HG03521 (cell line): ENCODE data around the gene IDI2.
A peak's percentile ranks its signal among the peaks of the same experiment; 100 is the strongest.
"Not testable (repeated sequence)": the region's sequence is repeated elsewhere in the genome, so short reads cannot be mapped to it uniquely, and the experiment has no call there.

Experiments
- ATAC-seq: cut with Tn5 transposase; IDR thresholded peaks from one replicate; pipeline ENCODE4 v1.9.1; 2021; ENCODE audit warnings: mild to moderate bottlenecking, moderate library complexity; ENCODE audit not compliant: unreplicated experiment

IDI2 gene

GRCh38 chr10:1048349-1048731, 22.7 kb upstream of the IDI2 start:
- peak; percentile 2 for ATAC-seq

- ATAC-seq = no peak
Measured at GRCh38 chr10:1047937-1048336, 22.3 kb upstream of the IDI2 start.

GRCh38 chr10:1045415-1045814, 19.8 kb upstream of the IDI2 start:
- no peak for ATAC-seq

GRCh38 chr10:1044964-1045363, 19.3 kb upstream of the IDI2 start:
- no peak for ATAC-seq

GRCh38 chr10:1044146-1044545, 18.5 kb upstream of the IDI2 start:
- no peak for ATAC-seq

- ATAC-seq = no peak
Measured at GRCh38 chr10:1043532-1043995, 17.9 kb upstream of the IDI2 start.

- no peak for ATAC-seq
Measured at GRCh38 chr10:1041514-1041913, 15.9 kb upstream of the IDI2 start.

GRCh38 chr10:1040133-1040532, 14.5 kb upstream of the IDI2 start:
- ATAC-seq = no peak

- ATAC-seq = not testable (repeated sequence)
Measured at GRCh38 chr10:1038769-1039168, 13.1 kb upstream of the IDI2 start.

- no peak for ATAC-seq
Measured at GRCh38 chr10:1037098-1037497, 11.4 kb upstream of the IDI2 start.

GRCh38 chr10:1036341-1036791, 10.7 kb upstream of the IDI2 start:
- ATAC-seq = no peak

- ATAC-seq = no peak
Measured at GRCh38 chr10:1035201-1035600, 9.5 kb upstream of the IDI2 start.

- ATAC-seq = no peak
Measured at GRCh38 chr10:1034758-1035157, 9.1 kb upstream of the IDI2 start.

GRCh38 chr10:1033601-1034000, 7.9 kb upstream of the IDI2 start:
- ATAC-seq = no peak

GRCh38 chr10:1029838-1030237, 4.2 kb upstream of the IDI2 start:
- no peak for ATAC-seq

- ATAC-seq = no peak
Measured at GRCh38 chr10:1026578-1026977, 919 bp upstream of the IDI2 start.

- no peak for ATAC-seq
Measured at GRCh38 chr10:1024103-1024502, 1.6 kb downstream of the IDI2 start.

- no peak for ATAC-seq
Measured at GRCh38 chr10:1022413-1022812, 3.2 kb downstream of the IDI2 start.

GRCh38 chr10:1020958-1021357, 4.7 kb downstream of the IDI2 start:
- no peak for ATAC-seq

- no peak for ATAC-seq
Measured at GRCh38 chr10:1020460-1020859, 5.2 kb downstream of the IDI2 start.

- no peak for ATAC-seq
Measured at GRCh38 chr10:1019362-1019761, 6.3 kb downstream of the IDI2 start.

GRCh38 chr10:1015688-1016087, 10.0 kb downstream of the IDI2 start:
- no peak for ATAC-seq

- no peak for ATAC-seq
Measured at GRCh38 chr10:1011696-1012095, 14.0 kb downstream of the IDI2 start.

- no peak for ATAC-seq
Measured at GRCh38 chr10:1010703-1011102, 15.0 kb downstream of the IDI2 start.
